ENCODE data around the gene PTGER2. TPM values are rescaled to one million over a fixed set of nuclear protein-coding genes. Genes with fewer than 3 reads are reported as not detected.

The PTGER2 gene
- total and polyA plus RNA-seq, 2 of the 13 experiments (the other 11 are each of a cell fraction or from before 2014, with no cell fraction given) = not detected

- TF ChIP-seq RERE (CRISPR knock-in tag; IDR thresholded peaks at IDR 0.05; ENCODE audit: low read depth) = no peak
These were observed 9.7 kb upstream of the PTGER2 start (continued) for GRCh38 chr14:52304248-52304904.

GRCh38 chr14:52305014-52305413 lies 9.1 kb upstream of the PTGER2 start:
- Histone ChIP-seq H3K27ac (ENCODE audit: extremely low read length, insufficient read depth, low read length) (no peak overlapping the region), H3K36me3 (replicated peaks in 1 of 2; ENCODE audit: control insufficient read depth in 1 of 2, insufficient read depth in 2 of 2, low read length in 2 of 2) (no peaks in the 10 kb centered on the region), H3K4me3 (replicated peaks in 1 of 3; ENCODE audit: insufficient read depth in 1 of 3, low read depth in 2 of 3, low read length in 3 of 3) (no peak overlapping the region), H3K79me2 (ENCODE audit: insufficient read depth, low read length) (no peaks in the 10 kb centered on the region), H3K9ac (ENCODE audit: insufficient read depth, low read depth, low read length) (no peak overlapping the region), H3K4me1 (ENCODE audit: insufficient read depth, low read length) (peaks cover 22% of the 10 kb centered on the region), H3K4me2 (ENCODE audit: low read depth, low read length) (no peak overlapping the region), H3K27me3 (ENCODE audit: control insufficient read depth in 1 of 2, insufficient read depth in 2 of 2, low read length in 2 of 2) (no peaks in the 10 kb centered on the region), H3K9me3 (ENCODE audit: low read length) (no peaks in the 10 kb centered on the region), H4K20me1 (ENCODE audit: insufficient read depth, low read length) (no peaks in the 10 kb centered on the region), H2AFZ (ENCODE audit: low read length) (no peak overlapping the region)
- no TSS peak for BruUV-seq (replicated peaks)
- 75% methylated on average over 6 of the region's 6 CpGs for WGBS (ENCODE audit: low lambda C conversion rate)
- FAIRE-seq (no peak), ATAC-seq (no peak), DNase-seq (ENCODE audit: low spot score) (no peak)
- POLR2A ChIA-PET = no interaction called here
- intact Hi-C loops (cut with micrococcal nuclease; ENCODE audit: unreplicated experiment) = loop anchor here (5.0 kb wide), 1 partner anchor 247 kb away; the partner anchor contains the start of genes GPR137C and TXNDC16
- CTCF ChIA-PET (ENCODE audit: low intra/inter-chr PET ratio, low total read pairs) = no interaction called here
- in situ Hi-C loops (cut with HindIII; ENCODE audit: extremely low pct_ligation_motif_present, low pct_unique_long_range_greater_than_20kb) = no loop called here
- TF ChIP-seq KDM2A (CRISPR knock-in tag; IDR thresholded peaks at IDR 0.05; ENCODE audit: borderline replicate concordance, low read depth) (no peak), NCOA5 (CRISPR knock-in tag; IDR thresholded peaks at IDR 0.05) (no peak), TEAD2 (CRISPR knock-in tag; IDR thresholded peaks at IDR 0.05) (no peak), ZNF558 (CRISPR knock-in tag; IDR thresholded peaks at IDR 0.05; ENCODE audit: borderline replicate concordance) (no peak), ZBTB38 (CRISPR knock-in tag; IDR thresholded peaks at IDR 0.05) (no peak), NFIB (CRISPR knock-in tag; IDR thresholded peaks at IDR 0.05; ENCODE audit: borderline replicate concordance) (no peak), IRF1 (CRISPR knock-in tag; IDR thresholded peaks at IDR 0.05; ENCODE audit: low read depth) (no peak), ZNF234 (CRISPR knock-in tag; conservative IDR thresholded peaks at IDR 0.05) (no peak), SRSF4 (IDR thresholded peaks at IDR 0.05; ENCODE audit: low read depth, low read length, poor library complexity, severe bottlenecking) (no peak), ELF1 (CRISPR knock-in tag; IDR thresholded peaks at IDR 0.05) (no peak)
- TF ChIP-seq, protein P1, sequence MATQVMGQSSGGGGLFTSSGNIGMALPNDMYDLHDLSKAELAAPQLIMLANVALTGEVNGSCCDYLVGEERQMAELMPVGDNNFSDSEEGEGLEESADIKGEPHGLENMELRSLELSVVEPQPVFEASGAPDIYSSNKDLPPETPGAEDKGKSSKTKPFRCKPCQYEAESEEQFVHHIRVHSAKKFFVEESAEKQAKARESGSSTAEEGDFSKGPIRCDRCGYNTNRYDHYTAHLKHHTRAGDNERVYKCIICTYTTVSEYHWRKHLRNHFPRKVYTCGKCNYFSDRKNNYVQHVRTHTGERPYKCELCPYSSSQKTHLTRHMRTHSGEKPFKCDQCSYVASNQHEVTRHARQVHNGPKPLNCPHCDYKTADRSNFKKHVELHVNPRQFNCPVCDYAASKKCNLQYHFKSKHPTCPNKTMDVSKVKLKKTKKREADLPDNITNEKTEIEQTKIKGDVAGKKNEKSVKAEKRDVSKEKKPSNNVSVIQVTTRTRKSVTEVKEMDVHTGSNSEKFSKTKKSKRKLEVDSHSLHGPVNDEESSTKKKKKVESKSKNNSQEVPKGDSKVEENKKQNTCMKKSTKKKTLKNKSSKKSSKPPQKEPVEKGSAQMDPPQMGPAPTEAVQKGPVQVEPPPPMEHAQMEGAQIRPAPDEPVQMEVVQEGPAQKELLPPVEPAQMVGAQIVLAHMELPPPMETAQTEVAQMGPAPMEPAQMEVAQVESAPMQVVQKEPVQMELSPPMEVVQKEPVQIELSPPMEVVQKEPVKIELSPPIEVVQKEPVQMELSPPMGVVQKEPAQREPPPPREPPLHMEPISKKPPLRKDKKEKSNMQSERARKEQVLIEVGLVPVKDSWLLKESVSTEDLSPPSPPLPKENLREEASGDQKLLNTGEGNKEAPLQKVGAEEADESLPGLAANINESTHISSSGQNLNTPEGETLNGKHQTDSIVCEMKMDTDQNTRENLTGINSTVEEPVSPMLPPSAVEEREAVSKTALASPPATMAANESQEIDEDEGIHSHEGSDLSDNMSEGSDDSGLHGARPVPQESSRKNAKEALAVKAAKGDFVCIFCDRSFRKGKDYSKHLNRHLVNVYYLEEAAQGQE (IDR thresholded peaks at IDR 0.05; ENCODE audit: borderline replicate concordance in 1 of 2, low read depth in 1 of 2, low read length in 2 of 2) = no peak
